Panc1 (cell line): ENCODE measurements around the gene MYL10. TPM values are rescaled to one million over a fixed set of nuclear protein-coding genes. Genes with fewer than 3 reads are reported as not detected.

Source experiments
- ATAC-seq: fragments of 200-7000 bp; cut with Tn5 transposase; 2 replicates; pipeline ENCODE4 v1.9.1; 2020; ENCODE audit warnings: mild to moderate bottlenecking, moderate library complexity
- BruUV-seq: library from RNA; stranded (reverse); fragments of 400-500 nt; replicated peaks from 2 replicates; lab custom pipeline; 2021; lab: Mats Ljungman, UMichigan
- CTCF ChIA-PET: fragments of 300-600 bp; sonication (Branson Sonifier 250); formaldehyde crosslinking; loops from one replicate; lab custom pipeline; 2022; ENCODE audit warnings: antibody characterized with exemption; lab: Charles Lee
- POLR2A ChIA-PET: fragments of 300-600 bp; sonication (Branson Sonifier 250); formaldehyde crosslinking; loops from one replicate; lab custom pipeline; 2022; ENCODE audit warnings: antibody characterized with exemption; lab: Charles Lee
- DNase-seq: peaks from one replicate; pipeline ENCODE4 v3.0.0-alpha.2; 2010; ENCODE audit warnings: low read depth, low spot score
- H3K27ac ChIP-seq: 2 replicates; pipeline ENCODE4 v1.5.1; 2011; ENCODE audit warnings: mild to moderate bottlenecking, low read length, inconsistent platforms
- H3K27me3 ChIP-seq: fragments of 200-500 bp; sonication (Bioruptor generic); 2 replicates; pipeline ENCODE4 v1.6.0; 2014; ENCODE audit warnings: low read length, inconsistent platforms; ENCODE audit not compliant: control insufficient read depth, insufficient read depth
- H3K36me3 ChIP-seq: fragments of 200-500 bp; sonication (Bioruptor generic); 2 replicates; pipeline ENCODE4 v1.5.1; 2014; ENCODE audit warnings: inconsistent platforms, mild to moderate bottlenecking, low read length, moderate library complexity; ENCODE audit not compliant: control insufficient read depth, insufficient read depth
- H3K4me1 ChIP-seq: 2 replicates; pipeline ENCODE4 v1.5.1; 2011; ENCODE audit warnings: inconsistent platforms, mild to moderate bottlenecking, low read length, moderate library complexity; ENCODE audit not compliant: control insufficient read depth, insufficient read depth
- H3K4me3 ChIP-seq, 2 experiments: 2 replicates each; pipeline ENCODE4 v1.5.1; 2011 to 2012; ENCODE audit warnings: low read depth in 2 of 2, low read length in 2 of 2, mild to moderate bottlenecking in 2 of 2, inconsistent platforms in 1 of 2, moderate library complexity in 1 of 2
- H3K9me3 ChIP-seq: fragments of 200-500 bp; sonication (Bioruptor generic); 2 replicates; pipeline ENCODE4 v1.5.1; 2014; ENCODE audit warnings: low read depth, mild to moderate bottlenecking, inconsistent platforms, low read length, moderate library complexity; ENCODE audit not compliant: control insufficient read depth, insufficient read depth
- CTCF ChIP-seq: fragments of 450-650 bp; IDR thresholded peaks from 2 replicates; pipeline ENCODE4 v1.5.1; 2017; ENCODE audit warnings: mild to moderate bottlenecking
- POLR2AphosphoS5 ChIP-seq: IDR thresholded peaks from 2 replicates; pipeline ENCODE4 v1.6.1; 2012; ENCODE audit warnings: mild to moderate bottlenecking, low read depth, low read length, moderate library complexity
- REST ChIP-seq, 2 experiments: IDR thresholded peaks; 2 replicates each; pipeline ENCODE4 v1.6.1; 2011 to 2012; ENCODE audit warnings: low read depth in 2 of 2, control low read depth in 1 of 2, low read length in 1 of 2, mild to moderate bottlenecking in 1 of 2, moderate library complexity in 1 of 2; ENCODE audit not compliant: insufficient read depth in 1 of 2
- SIN3A ChIP-seq: IDR thresholded peaks from 2 replicates; pipeline ENCODE4 v1.6.1; 2012; ENCODE audit warnings: low read depth, mild to moderate bottlenecking, low read length, moderate library complexity, borderline replicate concordance; ENCODE audit not compliant: insufficient read depth
- TCF7L2 ChIP-seq: IDR thresholded peaks from 2 replicates; pipeline ENCODE4 v1.6.1; 2011; ENCODE audit warnings: mild to moderate bottlenecking, low read depth, low read length, inconsistent platforms
- in situ Hi-C: cut with HindIII; loops from 2 replicates; pipeline ENCODE4 v1.10.0; 2016; ENCODE audit warnings: low sequenced_read_pairs, low pct_unique_long_range_greater_than_20kb
- intact Hi-C: fragments of 100-400 bp; cut with micrococcal nuclease; formaldehyde crosslinking; loops from one replicate; pipeline ENCODE4 v1.10.0; 2022; ENCODE audit not compliant: unreplicated experiment
- total RNA-seq: library from RNA; stranded (reverse); gene quantifications from one replicate; pipeline ENCODE4 v1.2.1, GENCODE V29; 2021; ENCODE audit not compliant: unreplicated experiment

MYL10 gene
- total RNA-seq, 1 experiment from 2014 or later = not detected

GRCh38 chr7:101602082-101602481, 27.0 kb downstream of the MYL10 start:
- ChIA-PET CTCF (interaction anchor here (0.5 to 1.3 kb wide), 8 partner anchors 13 to 648 kb away, joined by 3 to 12 read pairs (median 3); no protein-coding TSS in a partner anchor), POLR2A (no interaction called here)
- in situ Hi-C loops (no loop called here), intact Hi-C loops (loop anchor here (5.0 to 10.0 kb wide), 2 partner anchors 83 to 215 kb away; partner anchors contain the start of gene CUX1)
- DNase-seq = no peak
- BruUV-seq = no TSS peak
- no peaks in the 10 kb centered on the region for H3K27me3 ChIP-seq
- peaks cover 8% of the 10 kb centered on the region; the same call in 1 of the 2 replicates for H3K4me1 ChIP-seq
- peak; percentile 10; the same call in 1 of the 2 replicates for ATAC-seq
- no peak for TF ChIP-seq CTCF
- TF ChIP-seq REST (IDR thresholded peaks at IDR 0.05; ENCODE audit: insufficient read depth in 1 of 2, low read depth in 2 of 2, low read length in 1 of 2) = no peak
- TF ChIP-seq SIN3A = no peak
- TF ChIP-seq POLR2AphosphoS5 = no peak
- TF ChIP-seq TCF7L2 = no peak
- no peak overlapping the region for H3K27ac ChIP-seq
- no peaks in the 10 kb centered on the region for H3K9me3 ChIP-seq
- no peaks in the 10 kb centered on the region for H3K36me3 ChIP-seq
- no peak overlapping the region for H3K4me3 ChIP-seq

GRCh38 chr7:101599787-101600186, 29.3 kb downstream of the MYL10 start:
- no TSS peak for BruUV-seq
- ChIA-PET POLR2A (no interaction called here), CTCF (no interaction called here)
- Histone ChIP-seq H3K27ac (no peak overlapping the region), H3K27me3 (no peaks in the 10 kb centered on the region), H3K9me3 (no peaks in the 10 kb centered on the region), H3K4me1 (peaks cover 8% of the 10 kb centered on the region; the same call in 1 of the 2 replicates), H3K36me3 (no peaks in the 10 kb centered on the region), H3K4me3 (no peak overlapping the region)
- in situ Hi-C loops = no loop called here
- TF ChIP-seq REST (IDR thresholded peaks at IDR 0.05; ENCODE audit: insufficient read depth in 1 of 2, low read depth in 2 of 2, low read length in 1 of 2) (no peak), CTCF (no peak), POLR2AphosphoS5 (no peak), SIN3A (no peak)
- DNase-seq = no peak
- no peak for ATAC-seq
- intact Hi-C loops = loop anchor here (5.0 to 10.0 kb wide), 2 partner anchors 85 to 218 kb away; partner anchors contain the start of gene CUX1
